CD4-positive, alpha-beta T cell (primary cell): ENCODE measurements around the gene EOGT. TPM values are rescaled to one million over a fixed set of nuclear protein-coding genes. Genes with fewer than 3 reads are reported as not detected.

ENCODE experiments used
- ATAC-seq: fragments of 200-7000 bp; cut with Tn5 transposase; one replicate; pipeline ENCODE4 v1.10.0; 2022; ENCODE audit warnings: mild to moderate bottlenecking; ENCODE audit not compliant: poor library complexity
- CTCF ChIA-PET: fragments of 350-600 bp; sonication (Branson Sonifier 250); formaldehyde crosslinking; loops from one replicate; lab custom pipeline; 2021; ENCODE audit warnings: antibody characterized with exemption, inconsistent platforms; lab: Charles Lee
- POLR2A ChIA-PET: fragments of 350-600 bp; sonication (Branson Sonifier 250); formaldehyde crosslinking; loops from one replicate; lab custom pipeline; 2021; ENCODE audit warnings: antibody characterized with exemption, inconsistent platforms; lab: Charles Lee
- DNase-seq, 14 experiments: peaks; one replicate each; pipeline ENCODE4 v3.0.0-alpha.2; 2013 to 2020; ENCODE audit warnings: mixed read lengths in 2 of 14
- H3K27ac ChIP-seq, 2 donors: one replicate each; pipeline versions ENCODE4 v1.5.1 to v1.7.0; 2013; ENCODE audit warnings: low read length in 2 of 2, low read depth in 1 of 2, mild to moderate bottlenecking in 1 of 2
- H3K27me3 ChIP-seq, 2 experiments: 1 replicate in 1 of 2; 2 replicates in 1 of 2; pipeline versions ENCODE4 v1.6.1 to v1.7.0; 2013; ENCODE audit warnings: low read length in 2 of 2, control low read depth in 1 of 2, mild to moderate bottlenecking in 1 of 2, moderate library complexity in 1 of 2; ENCODE audit not compliant: insufficient read depth in 2 of 2, control insufficient read depth in 1 of 2
- H3K36me3 ChIP-seq: one replicate; pipeline ENCODE4 v1.6.1; 2013; ENCODE audit warnings: low read length, control low read depth; ENCODE audit not compliant: insufficient read depth
- H3K4me1 ChIP-seq: one replicate; pipeline ENCODE4 v1.6.1; 2013; ENCODE audit warnings: low read length, control low read depth; ENCODE audit not compliant: insufficient read depth
- H3K4me3 ChIP-seq: one replicate; pipeline ENCODE4 v1.5.1; 2013; ENCODE audit warnings: mild to moderate bottlenecking, low read length, moderate library complexity
- H3K9me3 ChIP-seq, 2 experiments: 1 replicate in 1 of 2; 2 replicates in 1 of 2; pipeline versions ENCODE4 v1.6.1 to v1.7.0; 2013; ENCODE audit warnings: low read length in 2 of 2, mild to moderate bottlenecking in 2 of 2, control low read depth in 1 of 2, moderate library complexity in 1 of 2; ENCODE audit not compliant: control insufficient read depth in 1 of 2, insufficient read depth in 1 of 2
- H3K27ac Mint-ChIP-seq: one replicate; pipeline ENCODE4 v1.8.0; 2020; ENCODE audit warnings: mixed read lengths
- H3K27me3 Mint-ChIP-seq: one replicate; pipeline ENCODE4 v1.8.0; 2021; ENCODE audit warnings: mixed read lengths
- H3K36me3 Mint-ChIP-seq: one replicate; pipeline ENCODE4 v1.8.0; 2021; ENCODE audit warnings: low read depth, mixed read lengths
- H3K4me1 Mint-ChIP-seq: one replicate; pipeline ENCODE4 v1.8.0; 2021; ENCODE audit warnings: low read depth, mixed read lengths
- H3K4me3 Mint-ChIP-seq: one replicate; pipeline ENCODE4 v1.8.0; 2020; ENCODE audit warnings: mild to moderate bottlenecking, mixed read lengths
- H3K9me3 Mint-ChIP-seq: one replicate; pipeline ENCODE4 v1.8.0; 2020; ENCODE audit warnings: mixed read lengths
- intact Hi-C, 2 experiments: fragments of 100-400 bp; cut with DNase I in 1 of 2; cut with micrococcal nuclease in 1 of 2; formaldehyde crosslinking; loops; one replicate each; pipeline versions ENCODE4 v1.15.1 to v1.9.0; 2023 to 2025; cut with DNase I, micrococcal nuclease
- total RNA-seq, 174 experiments: library from RNA in 2 of 174; stranded (reverse) in 2 of 174; gene quantifications; one replicate each; pipeline ENCODE4 v1.2.3 and lab custom pipeline; 2021 to 2026
- TF ChIP-seq, protein P1 (sequence below): fragments of 200-600 bp; IDR thresholded peaks from one replicate; pipeline ENCODE4 v1.8.0; 2022; ENCODE audit warnings: antibody characterized with exemption, mild to moderate bottlenecking

Gene EOGT
- total RNA-seq, 2 experiments from 2014 or later: 13.0 to 13.4 TPM

DNA sequence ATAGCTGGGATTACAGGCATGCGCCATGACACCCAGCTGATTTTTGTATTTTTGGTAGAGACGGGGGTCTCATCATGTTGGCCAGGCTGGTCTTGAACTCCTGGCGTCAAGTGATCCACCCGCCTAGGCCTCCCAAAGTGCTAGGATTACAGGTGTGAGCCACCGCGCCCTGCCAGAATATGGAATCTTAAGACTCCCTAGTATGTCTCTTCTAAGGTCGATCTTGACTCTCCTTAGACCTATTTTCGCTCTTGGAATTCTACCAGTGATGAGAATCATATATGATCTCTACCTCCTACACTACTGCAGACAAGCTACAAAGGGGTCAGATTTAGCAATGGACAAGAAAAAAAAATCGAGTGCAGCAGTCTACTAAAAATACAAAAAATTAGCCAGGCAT is 19.3 kb upstream of the EOGT start:
- H3K27me3 ChIP-seq: no peaks in the 10 kb centered on the region
- peaks cover 83% of the 10 kb centered on the region for H3K36me3 ChIP-seq
- DNase-seq (no peak), ATAC-seq (no peak)
- peaks cover 91% of the 10 kb centered on the region for H3K36me3 Mint-ChIP-seq
- POLR2A ChIA-PET: interaction anchor here (0.6 kb wide), 1 partner anchor 19 kb away, joined by 4 read pairs; the partner anchor contains the start of gene EOGT
- no peaks in the 10 kb centered on the region for H3K27me3 Mint-ChIP-seq
- no peaks in the 10 kb centered on the region for H3K9me3 Mint-ChIP-seq
- no peak overlapping the region for H3K27ac Mint-ChIP-seq
- TF ChIP-seq, protein P1, sequence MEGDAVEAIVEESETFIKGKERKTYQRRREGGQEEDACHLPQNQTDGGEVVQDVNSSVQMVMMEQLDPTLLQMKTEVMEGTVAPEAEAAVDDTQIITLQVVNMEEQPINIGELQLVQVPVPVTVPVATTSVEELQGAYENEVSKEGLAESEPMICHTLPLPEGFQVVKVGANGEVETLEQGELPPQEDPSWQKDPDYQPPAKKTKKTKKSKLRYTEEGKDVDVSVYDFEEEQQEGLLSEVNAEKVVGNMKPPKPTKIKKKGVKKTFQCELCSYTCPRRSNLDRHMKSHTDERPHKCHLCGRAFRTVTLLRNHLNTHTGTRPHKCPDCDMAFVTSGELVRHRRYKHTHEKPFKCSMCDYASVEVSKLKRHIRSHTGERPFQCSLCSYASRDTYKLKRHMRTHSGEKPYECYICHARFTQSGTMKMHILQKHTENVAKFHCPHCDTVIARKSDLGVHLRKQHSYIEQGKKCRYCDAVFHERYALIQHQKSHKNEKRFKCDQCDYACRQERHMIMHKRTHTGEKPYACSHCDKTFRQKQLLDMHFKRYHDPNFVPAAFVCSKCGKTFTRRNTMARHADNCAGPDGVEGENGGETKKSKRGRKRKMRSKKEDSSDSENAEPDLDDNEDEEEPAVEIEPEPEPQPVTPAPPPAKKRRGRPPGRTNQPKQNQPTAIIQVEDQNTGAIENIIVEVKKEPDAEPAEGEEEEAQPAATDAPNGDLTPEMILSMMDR: no peak
- H3K27ac ChIP-seq: no peak overlapping the region
- H3K4me1 Mint-ChIP-seq: no peaks in the 10 kb centered on the region
- no peaks in the 10 kb centered on the region for H3K9me3 ChIP-seq
- H3K4me1 ChIP-seq: no peaks in the 10 kb centered on the region
- intact Hi-C loops: no loop called here
- CTCF ChIA-PET: interaction anchor here (1.5 kb wide), 1 partner anchor 277 kb away, joined by 3 read pairs; no protein-coding TSS in a partner anchor
- no peak overlapping the region for H3K4me3 Mint-ChIP-seq
- H3K4me3 ChIP-seq: no peak overlapping the region

DNA sequence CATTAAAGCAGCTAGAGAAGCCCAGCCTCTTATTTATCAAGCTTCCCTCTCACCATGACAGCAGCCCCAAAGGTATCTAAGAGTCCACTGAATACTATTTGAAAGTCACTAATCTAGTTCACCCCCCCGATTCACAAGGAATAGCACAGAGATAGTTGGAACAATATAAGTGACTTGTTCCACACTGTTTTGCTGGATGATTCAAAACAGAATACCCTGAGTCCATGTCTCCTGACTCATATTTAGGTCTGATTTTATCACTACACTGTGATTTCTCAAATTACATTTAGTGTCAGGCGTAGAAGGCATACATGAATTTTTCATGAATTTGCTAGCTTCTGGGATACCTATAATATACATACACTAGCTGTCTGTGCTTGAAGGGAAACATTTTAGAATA is 18.7 kb upstream of the EOGT start:
- H3K4me1 ChIP-seq: no peaks in the 10 kb centered on the region
- TF ChIP-seq, protein P1: no peak
- Mint-ChIP-seq H3K27me3 (no peaks in the 10 kb centered on the region), H3K27ac (no peak overlapping the region), H3K36me3 (peaks cover 90% of the 10 kb centered on the region), H3K4me1 (no peaks in the 10 kb centered on the region), H3K9me3 (no peaks in the 10 kb centered on the region), H3K4me3 (no peak overlapping the region)
- ChIA-PET CTCF (interaction anchor here (0.7 to 1.5 kb wide), 3 partner anchors 61 to 278 kb away, joined by 3 to 4 read pairs (median 3); no protein-coding TSS in a partner anchor), POLR2A (interaction anchor here (1.2 kb wide), 1 partner anchor 20 kb away, joined by 6 read pairs; the partner anchor contains the start of gene TMF1)
- H3K36me3 ChIP-seq: peaks cover 87% of the 10 kb centered on the region
- no peak for DNase-seq
- H3K27ac ChIP-seq: no peak overlapping the region
- no peak for ATAC-seq
- H3K9me3 ChIP-seq: no peaks in the 10 kb centered on the region
- no peaks in the 10 kb centered on the region for H3K27me3 ChIP-seq
- H3K4me3 ChIP-seq: no peak overlapping the region
- intact Hi-C loops: no loop called here

DNA sequence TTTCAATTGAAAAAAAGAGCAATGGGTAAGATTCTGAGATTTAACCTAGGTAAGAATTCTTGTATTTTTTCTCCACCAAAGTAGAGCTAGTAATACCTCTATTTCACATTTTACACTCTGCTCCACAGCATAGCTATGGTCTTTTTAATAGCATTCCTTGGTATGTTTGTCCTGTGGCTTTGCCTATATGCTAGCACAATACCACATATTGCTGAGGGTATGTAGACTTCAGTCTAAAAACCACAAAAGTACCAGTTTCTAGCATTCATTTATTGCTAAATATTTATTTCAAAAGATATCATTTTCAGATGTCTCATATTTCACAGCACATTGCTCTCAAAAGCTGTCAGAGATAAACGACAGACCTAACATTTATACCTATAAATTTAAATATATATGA is 18.2 kb upstream of the EOGT start:
- no peaks in the 10 kb centered on the region for H3K9me3 Mint-ChIP-seq
- intact Hi-C loops: no loop called here
- no peak overlapping the region for H3K27ac Mint-ChIP-seq
- peaks cover 88% of the 10 kb centered on the region for H3K36me3 Mint-ChIP-seq
- no peak overlapping the region for H3K4me3 Mint-ChIP-seq
- no peaks in the 10 kb centered on the region for H3K27me3 Mint-ChIP-seq
- Histone ChIP-seq H3K4me1 (no peaks in the 10 kb centered on the region), H3K9me3 (no peaks in the 10 kb centered on the region), H3K4me3 (no peak overlapping the region), H3K27me3 (no peaks in the 10 kb centered on the region), H3K27ac (no peak overlapping the region), H3K36me3 (peaks cover 83% of the 10 kb centered on the region)
- DNase-seq: no peak
- CTCF ChIA-PET: interaction anchor here (0.7 to 1.6 kb wide), 4 partner anchors 11 to 278 kb away, joined by 3 to 6 read pairs (median 4); no protein-coding TSS in a partner anchor
- POLR2A ChIA-PET: interaction anchor here (1.2 kb wide), 1 partner anchor 21 kb away, joined by 6 read pairs; the partner anchor contains the start of gene TMF1
- no peaks in the 10 kb centered on the region for H3K4me1 Mint-ChIP-seq
- TF ChIP-seq, protein P1: no peak
- ATAC-seq: no peak
